Neural progenitor cell (in vitro differentiated cells): ENCODE measurements around the gene UPF2.

Experiments used
- EZH2 ChIP-seq: fragments of 200-600 bp; sonication (generic); IDR thresholded peaks from 2 replicates; pipeline ENCODE4 v1.6.1; 2017; ENCODE audit warnings: antibody characterized with exemption, mild to moderate bottlenecking, moderate library complexity
- EZH2phosphoT487 ChIP-seq: fragments of 200-600 bp; sonication (generic); IDR thresholded peaks from 2 replicates; pipeline ENCODE4 v1.6.1; 2017; ENCODE audit warnings: antibody characterized with exemption
- TF ChIP-seq, protein P1 (sequence below): fragments of 200-600 bp; sonication (generic); IDR thresholded peaks from 2 replicates; pipeline ENCODE4 v1.5.1; 2017; ENCODE audit warnings: antibody characterized with exemption, mild to moderate bottlenecking

DNA sequence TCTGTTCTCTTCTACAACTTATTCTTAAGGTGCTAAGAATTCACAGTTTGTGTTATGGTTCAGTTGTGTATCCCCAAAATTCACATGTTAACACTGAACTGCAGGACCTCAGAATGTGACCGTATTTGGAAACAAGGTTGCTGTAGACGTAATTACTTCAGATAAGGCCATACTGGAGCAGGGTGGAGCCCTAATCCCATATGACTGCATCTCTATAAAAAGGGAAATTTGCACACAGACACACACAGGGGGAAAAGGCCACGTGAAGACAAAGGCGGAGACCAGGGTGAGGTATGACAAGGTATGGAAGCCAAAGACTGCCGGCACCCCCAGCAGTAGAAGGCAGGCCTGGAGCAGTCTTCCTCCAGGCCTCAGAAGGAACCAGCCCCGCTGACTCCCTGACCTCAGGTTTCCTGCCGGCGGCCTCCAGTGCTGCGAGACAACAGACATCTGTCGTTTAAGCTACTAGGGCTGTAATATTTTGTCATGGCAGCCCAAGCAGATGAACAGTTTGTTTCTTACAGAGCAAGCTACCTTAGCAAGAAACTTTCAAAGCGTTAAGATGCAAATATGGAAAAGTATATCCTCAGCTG lies 120.7 kb downstream of the UPF2 start:
- TF ChIP-seq EZH2phosphoT487 (no peak), EZH2 (no peak)
- TF ChIP-seq, protein P1, sequence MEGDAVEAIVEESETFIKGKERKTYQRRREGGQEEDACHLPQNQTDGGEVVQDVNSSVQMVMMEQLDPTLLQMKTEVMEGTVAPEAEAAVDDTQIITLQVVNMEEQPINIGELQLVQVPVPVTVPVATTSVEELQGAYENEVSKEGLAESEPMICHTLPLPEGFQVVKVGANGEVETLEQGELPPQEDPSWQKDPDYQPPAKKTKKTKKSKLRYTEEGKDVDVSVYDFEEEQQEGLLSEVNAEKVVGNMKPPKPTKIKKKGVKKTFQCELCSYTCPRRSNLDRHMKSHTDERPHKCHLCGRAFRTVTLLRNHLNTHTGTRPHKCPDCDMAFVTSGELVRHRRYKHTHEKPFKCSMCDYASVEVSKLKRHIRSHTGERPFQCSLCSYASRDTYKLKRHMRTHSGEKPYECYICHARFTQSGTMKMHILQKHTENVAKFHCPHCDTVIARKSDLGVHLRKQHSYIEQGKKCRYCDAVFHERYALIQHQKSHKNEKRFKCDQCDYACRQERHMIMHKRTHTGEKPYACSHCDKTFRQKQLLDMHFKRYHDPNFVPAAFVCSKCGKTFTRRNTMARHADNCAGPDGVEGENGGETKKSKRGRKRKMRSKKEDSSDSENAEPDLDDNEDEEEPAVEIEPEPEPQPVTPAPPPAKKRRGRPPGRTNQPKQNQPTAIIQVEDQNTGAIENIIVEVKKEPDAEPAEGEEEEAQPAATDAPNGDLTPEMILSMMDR: no peak
